ENCODE measurements around the gene TNFSF11.
"Not testable (repeated sequence)": the region's sequence is repeated elsewhere in the genome, so short reads cannot be mapped to it uniquely, and the experiment has no call there.

Gene TNFSF11

DNA sequence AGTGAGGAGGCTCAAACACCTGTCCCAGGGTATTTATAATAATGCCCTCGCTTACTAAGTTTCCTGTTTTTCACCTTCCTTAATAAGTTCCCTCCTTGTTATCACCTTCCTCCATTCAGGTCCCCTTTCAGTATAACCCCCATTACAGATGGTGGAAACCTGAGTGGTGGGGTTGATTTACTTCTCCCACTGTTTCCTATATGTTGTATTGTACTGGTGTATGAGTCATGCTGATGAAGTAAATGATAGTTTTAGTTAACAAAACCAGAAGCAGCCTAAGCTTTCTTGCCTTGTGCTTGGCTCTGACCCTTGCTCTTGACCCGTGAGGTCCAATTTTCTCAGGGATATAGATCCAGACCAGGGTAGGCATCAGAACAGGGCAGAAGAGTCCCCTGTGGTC, 22.3 kb upstream of the TNFSF11 start:
- Histone ChIP-seq H4K20me1 (ENCODE audit: control insufficient read depth, insufficient read depth, low read depth, low read length) (no peaks in the 10 kb centered on the region), H3K4me3 (ENCODE audit: low read length) (no peak overlapping the region), H3K36me3 (ENCODE audit: control insufficient read depth, low read length) (no peaks in the 10 kb centered on the region), H3K27ac (ENCODE audit: low read depth, low read length) (no peak overlapping the region), H3K9me3 (ENCODE audit: control insufficient read depth, insufficient read depth, low read length) (no peaks in the 10 kb centered on the region), H3K79me2 (ENCODE audit: control insufficient read depth, low read length) (no peaks in the 10 kb centered on the region), H3K9me2 (replicated peaks; ENCODE audit: control insufficient read depth, low read length) (no peaks in the 10 kb centered on the region), H3K27me3 (ENCODE audit: control insufficient read depth, low read length) (no peaks in the 10 kb centered on the region), H3F3A (ENCODE audit: control insufficient read depth, insufficient read depth) (no peaks in the 10 kb centered on the region), H3K4me2 (ENCODE audit: low read length) (no peak overlapping the region), H3K4me1 (ENCODE audit: control insufficient read depth, low read length) (no peaks in the 10 kb centered on the region)
- no peak for TF ChIP-seq EZH2phosphoT487 (IDR thresholded peaks at IDR 0.05; ENCODE audit: borderline replicate concordance, low read length)
- TF ChIP-seq, protein P1, sequence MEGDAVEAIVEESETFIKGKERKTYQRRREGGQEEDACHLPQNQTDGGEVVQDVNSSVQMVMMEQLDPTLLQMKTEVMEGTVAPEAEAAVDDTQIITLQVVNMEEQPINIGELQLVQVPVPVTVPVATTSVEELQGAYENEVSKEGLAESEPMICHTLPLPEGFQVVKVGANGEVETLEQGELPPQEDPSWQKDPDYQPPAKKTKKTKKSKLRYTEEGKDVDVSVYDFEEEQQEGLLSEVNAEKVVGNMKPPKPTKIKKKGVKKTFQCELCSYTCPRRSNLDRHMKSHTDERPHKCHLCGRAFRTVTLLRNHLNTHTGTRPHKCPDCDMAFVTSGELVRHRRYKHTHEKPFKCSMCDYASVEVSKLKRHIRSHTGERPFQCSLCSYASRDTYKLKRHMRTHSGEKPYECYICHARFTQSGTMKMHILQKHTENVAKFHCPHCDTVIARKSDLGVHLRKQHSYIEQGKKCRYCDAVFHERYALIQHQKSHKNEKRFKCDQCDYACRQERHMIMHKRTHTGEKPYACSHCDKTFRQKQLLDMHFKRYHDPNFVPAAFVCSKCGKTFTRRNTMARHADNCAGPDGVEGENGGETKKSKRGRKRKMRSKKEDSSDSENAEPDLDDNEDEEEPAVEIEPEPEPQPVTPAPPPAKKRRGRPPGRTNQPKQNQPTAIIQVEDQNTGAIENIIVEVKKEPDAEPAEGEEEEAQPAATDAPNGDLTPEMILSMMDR (IDR thresholded peaks at IDR 0.05; ENCODE audit: low read depth, low read length, poor library complexity, severe bottlenecking) = no peak

DNA sequence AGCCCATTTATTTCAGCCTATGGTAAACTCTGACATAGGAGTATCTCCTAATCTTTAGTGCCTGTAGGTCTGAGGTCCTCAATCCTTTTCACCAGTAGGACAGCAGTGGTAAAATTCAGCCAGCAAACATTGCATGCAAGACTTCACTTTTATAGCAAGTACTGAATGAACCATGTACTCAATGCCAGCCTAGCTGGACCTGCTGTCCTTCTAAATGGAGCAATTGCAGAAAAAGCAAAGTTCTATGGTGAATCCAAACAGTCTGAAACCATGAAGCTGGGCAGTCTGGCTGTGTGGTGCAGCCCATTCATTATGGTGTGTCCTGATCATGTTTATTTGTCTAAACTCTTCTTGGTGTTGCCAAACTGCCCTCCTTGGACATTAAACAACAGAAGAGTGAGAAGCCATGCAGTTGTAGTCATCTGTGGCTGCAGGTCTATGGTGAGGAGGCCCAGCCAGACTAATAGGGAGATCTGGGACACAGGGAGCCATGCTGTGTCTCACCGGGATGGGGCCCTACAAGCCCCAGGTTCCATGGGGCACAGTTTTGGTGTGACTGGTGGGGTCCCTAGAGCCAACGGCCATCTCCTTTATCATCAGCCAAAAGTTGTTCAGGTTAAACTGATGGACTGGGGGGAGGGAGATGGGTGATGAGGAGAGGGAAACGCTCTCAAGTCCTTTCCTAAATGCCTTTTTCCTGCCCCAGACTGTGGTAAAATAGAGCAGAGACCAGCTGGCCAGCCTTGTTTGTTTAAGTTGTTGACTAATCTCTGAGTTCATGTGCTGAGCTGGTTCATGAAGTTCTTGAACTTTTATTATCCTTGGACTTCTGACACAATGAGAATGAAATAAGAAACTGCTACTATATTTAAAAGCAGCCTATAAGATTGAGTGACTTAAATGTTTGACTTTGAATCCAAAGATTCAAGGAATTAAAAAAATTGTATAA, 20.6 kb upstream of the TNFSF11 start:
- no peaks in the 10 kb centered on the region for H3K9me3 ChIP-seq (ENCODE audit: control insufficient read depth, insufficient read depth, low read length)
- H3K4me2 ChIP-seq (ENCODE audit: low read length) = no peak overlapping the region
- no peaks in the 10 kb centered on the region for H4K20me1 ChIP-seq (ENCODE audit: control insufficient read depth, insufficient read depth, low read depth, low read length)
- TF ChIP-seq EZH2phosphoT487 (IDR thresholded peaks at IDR 0.05; ENCODE audit: borderline replicate concordance, low read length) = no peak
- TF ChIP-seq, protein P1 (IDR thresholded peaks at IDR 0.05; ENCODE audit: low read depth, low read length, poor library complexity, severe bottlenecking) = no peak
- no peaks in the 10 kb centered on the region for H3K4me1 ChIP-seq (ENCODE audit: control insufficient read depth, low read length)
- H3K27me3 ChIP-seq (ENCODE audit: control insufficient read depth, low read length) = no peaks in the 10 kb centered on the region
- no peaks in the 10 kb centered on the region for H3K36me3 ChIP-seq (ENCODE audit: control insufficient read depth, low read length)
- H3K79me2 ChIP-seq (ENCODE audit: control insufficient read depth, low read length) = no peaks in the 10 kb centered on the region
- H3K4me3 ChIP-seq (ENCODE audit: low read length) = no peak overlapping the region
- H3K9me2 ChIP-seq (replicated peaks; ENCODE audit: control insufficient read depth, low read length) = no peaks in the 10 kb centered on the region
- H3F3A ChIP-seq (ENCODE audit: control insufficient read depth, insufficient read depth) = no peaks in the 10 kb centered on the region
- H3K27ac ChIP-seq (ENCODE audit: low read depth, low read length) = no peak overlapping the region

DNA sequence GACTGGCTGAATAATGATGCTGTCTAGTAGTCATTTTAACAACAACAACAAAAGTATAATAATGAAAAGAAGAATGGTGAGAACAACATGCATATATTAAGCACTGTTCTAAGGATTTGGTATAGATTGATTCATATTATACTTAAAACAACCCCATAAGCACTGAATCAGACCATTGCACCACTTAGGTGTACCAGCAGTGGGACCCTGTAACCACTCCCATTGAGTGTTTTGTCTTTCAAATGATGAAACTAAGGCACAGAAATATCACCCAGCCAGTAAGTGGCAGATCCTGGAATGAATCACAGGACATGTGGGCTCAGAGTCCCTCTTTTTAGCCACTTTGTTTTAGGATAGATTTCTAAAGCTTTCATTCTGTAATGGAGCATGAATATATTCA, 14.9 kb upstream of the TNFSF11 start:
- Histone ChIP-seq H3K4me1 (ENCODE audit: control insufficient read depth, low read length) (no peaks in the 10 kb centered on the region), H3F3A (ENCODE audit: control insufficient read depth, insufficient read depth) (no peaks in the 10 kb centered on the region), H3K36me3 (ENCODE audit: control insufficient read depth, low read length) (no peaks in the 10 kb centered on the region), H4K20me1 (ENCODE audit: control insufficient read depth, insufficient read depth, low read depth, low read length) (no peaks in the 10 kb centered on the region), H3K4me2 (ENCODE audit: low read length) (no peak overlapping the region), H3K9me2 (replicated peaks; ENCODE audit: control insufficient read depth, low read length) (no peaks in the 10 kb centered on the region), H3K27me3 (ENCODE audit: control insufficient read depth, low read length) (no peaks in the 10 kb centered on the region), H3K9me3 (ENCODE audit: control insufficient read depth, insufficient read depth, low read length) (no peaks in the 10 kb centered on the region), H3K79me2 (ENCODE audit: control insufficient read depth, low read length) (no peaks in the 10 kb centered on the region), H3K4me3 (ENCODE audit: low read length) (no peak overlapping the region), H3K27ac (ENCODE audit: low read depth, low read length) (no peak overlapping the region)
- no peak for TF ChIP-seq EZH2phosphoT487 (IDR thresholded peaks at IDR 0.05; ENCODE audit: borderline replicate concordance, low read length)
- TF ChIP-seq, protein P1 (IDR thresholded peaks at IDR 0.05; ENCODE audit: low read depth, low read length, poor library complexity, severe bottlenecking) = no peak

DNA sequence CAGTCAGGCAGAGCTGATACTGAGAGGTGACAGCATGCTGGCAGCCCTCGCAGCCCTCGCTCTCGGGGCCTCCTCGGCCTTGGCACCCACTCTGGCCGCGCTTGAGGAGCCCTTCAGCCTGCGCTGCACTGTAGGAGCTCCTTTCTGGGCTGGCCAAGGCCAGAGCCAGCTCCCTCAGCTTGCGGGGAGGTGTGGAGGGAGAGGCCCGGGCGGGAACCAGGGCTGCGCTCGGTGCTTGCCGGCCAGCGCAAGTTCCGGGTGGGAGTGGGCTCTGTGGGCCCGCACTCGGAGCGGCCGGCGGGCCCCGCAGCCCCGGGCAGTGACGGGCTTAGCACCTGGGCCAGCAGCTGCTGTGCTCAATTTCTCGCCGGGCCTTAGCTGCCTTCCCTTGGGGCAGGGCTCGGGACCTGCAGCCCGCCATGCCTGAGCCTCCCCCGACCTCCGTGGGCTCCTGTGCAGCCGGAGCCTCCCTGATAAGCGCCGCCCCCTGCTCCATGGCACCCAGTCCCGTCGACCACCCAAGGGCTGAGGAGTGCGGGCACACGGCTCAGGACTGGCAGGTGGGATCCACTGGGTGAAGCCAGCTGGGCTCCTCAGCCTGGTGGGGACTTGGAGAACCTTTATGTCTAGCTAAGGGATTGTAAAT, 14.3 kb upstream of the TNFSF11 start:
- not testable (repeated sequence) for H3K9me2 ChIP-seq (replicated peaks; ENCODE audit: control insufficient read depth, low read length); H3K36me3 ChIP-seq (ENCODE audit: control insufficient read depth, low read length); H3K4me1 ChIP-seq (ENCODE audit: control insufficient read depth, low read length); H3K79me2 ChIP-seq (ENCODE audit: control insufficient read depth, low read length); H3K4me3 ChIP-seq (ENCODE audit: low read length); H3K27ac ChIP-seq (ENCODE audit: low read depth, low read length); H4K20me1 ChIP-seq (ENCODE audit: control insufficient read depth, insufficient read depth, low read depth, low read length); H3F3A ChIP-seq (ENCODE audit: control insufficient read depth, insufficient read depth); H3K9me3 ChIP-seq (ENCODE audit: control insufficient read depth, insufficient read depth, low read length); H3K27me3 ChIP-seq (ENCODE audit: control insufficient read depth, low read length); H3K4me2 ChIP-seq (ENCODE audit: low read length)

DNA sequence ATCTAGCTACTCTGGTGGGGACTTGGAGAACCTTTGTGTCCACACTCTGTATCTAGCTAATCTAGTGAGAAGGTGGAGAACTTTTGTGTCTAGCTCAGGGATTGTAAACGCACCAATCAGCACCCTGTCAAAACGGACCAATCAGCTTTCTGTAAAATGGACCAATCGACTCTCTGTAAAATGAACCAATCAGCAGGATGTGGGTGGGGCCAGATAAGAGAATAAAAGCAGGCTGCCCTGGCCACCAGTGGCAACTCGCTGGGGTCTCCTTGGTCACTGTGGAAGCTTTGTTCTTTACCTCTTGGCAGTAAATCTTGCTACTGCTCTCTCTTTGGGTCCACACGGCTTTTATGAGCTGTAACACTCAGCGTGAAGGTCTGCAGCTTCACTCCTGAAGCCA, 13.6 kb upstream of the TNFSF11 start:
- not testable (repeated sequence) for H3K4me2 ChIP-seq (ENCODE audit: low read length); H4K20me1 ChIP-seq (ENCODE audit: control insufficient read depth, insufficient read depth, low read depth, low read length); H3K9me2 ChIP-seq (replicated peaks; ENCODE audit: control insufficient read depth, low read length); H3K79me2 ChIP-seq (ENCODE audit: control insufficient read depth, low read length); H3K4me1 ChIP-seq (ENCODE audit: control insufficient read depth, low read length); H3K36me3 ChIP-seq (ENCODE audit: control insufficient read depth, low read length); H3K9me3 ChIP-seq (ENCODE audit: control insufficient read depth, insufficient read depth, low read length); H3K27ac ChIP-seq (ENCODE audit: low read depth, low read length); H3K27me3 ChIP-seq (ENCODE audit: control insufficient read depth, low read length); H3F3A ChIP-seq (ENCODE audit: control insufficient read depth, insufficient read depth); H3K4me3 ChIP-seq (ENCODE audit: low read length)

Measured in DOHH2 (cell line).